Natural killer cell (primary cell): ENCODE results near the gene FUT8. TPM values are rescaled to one million over a fixed set of nuclear protein-coding genes. Genes with fewer than 3 reads are reported as not detected.

Source experiments
- ATAC-seq, 3 donors: fragments of 150-1000 bp in 2 of 3; fragments of 200-7000 bp in 1 of 3; cut with Tn5 transposase; 1 replicate in 1 of 3; 2 replicates in 2 of 3; pipeline ENCODE4 v1.10.0; 2021; ENCODE audit warnings: mild to moderate bottlenecking in 2 of 3, moderate library complexity in 2 of 3
- DNase-seq, 2 donors: peaks; one replicate each; pipeline versions ENCODE4 v3.0.0 to v3.0.0-alpha.2; 2013 to 2021; ENCODE audit warnings: mixed read lengths in 1 of 2
- H3K27ac ChIP-seq: one replicate; pipeline ENCODE4 v1.5.1; 2013; ENCODE audit warnings: mild to moderate bottlenecking, low read length
- H3K27me3 ChIP-seq: one replicate; pipeline ENCODE4 v1.6.1; 2013; ENCODE audit warnings: low read length; ENCODE audit not compliant: control insufficient read depth, insufficient read depth
- H3K36me3 ChIP-seq: one replicate; pipeline ENCODE4 v1.6.1; 2013; ENCODE audit warnings: low read length; ENCODE audit not compliant: control insufficient read depth, insufficient read depth
- H3K4me1 ChIP-seq: one replicate; pipeline ENCODE4 v1.6.1; 2013; ENCODE audit warnings: low read length; ENCODE audit not compliant: control insufficient read depth, insufficient read depth
- H3K4me3 ChIP-seq: one replicate; pipeline ENCODE4 v1.5.1; 2013; ENCODE audit warnings: low read length
- H3K9me3 ChIP-seq: one replicate; pipeline ENCODE4 v1.6.1; 2013; ENCODE audit warnings: low read length; ENCODE audit not compliant: control insufficient read depth, insufficient read depth
- H3K27ac Mint-ChIP-seq, 2 donors: one replicate each; pipeline ENCODE4 v1.8.0; 2022; ENCODE audit warnings: mild to moderate bottlenecking in 2 of 2, mixed read lengths in 2 of 2, moderate library complexity in 1 of 2
- H3K27me3 Mint-ChIP-seq, 2 donors: one replicate each; pipeline ENCODE4 v1.8.0; 2022; ENCODE audit warnings: low read depth in 2 of 2, mixed read lengths in 2 of 2
- H3K36me3 Mint-ChIP-seq: one replicate; pipeline ENCODE4 v1.8.0; 2022; ENCODE audit warnings: mixed read lengths
- H3K4me1 Mint-ChIP-seq, 2 donors: one replicate each; pipeline ENCODE4 v1.8.0; 2022; ENCODE audit warnings: mixed read lengths in 2 of 2
- H3K4me3 Mint-ChIP-seq: one replicate; pipeline ENCODE4 v1.8.0; 2022; ENCODE audit warnings: mild to moderate bottlenecking, moderate library complexity, mixed read lengths
- H3K9me3 Mint-ChIP-seq, 2 donors: one replicate each; pipeline ENCODE4 v1.8.0; 2022; ENCODE audit warnings: mixed read lengths in 2 of 2
- CTCF ChIP-seq: fragments of 200-600 bp; IDR thresholded peaks from one replicate; pipeline ENCODE4 v1.8.0; 2022; ENCODE audit warnings: antibody characterized with exemption
- WGBS: methylation state at CpG from one replicate; pipeline ENCODE4 v1.1.7; 2013; ENCODE audit warnings: missing lambda C conversion rate; ENCODE audit not compliant: insufficient coverage; 5-methylcytosine and 5-hydroxymethylcytosine counted together
- intact Hi-C: fragments of 100-400 bp; cut with micrococcal nuclease; formaldehyde crosslinking; loops from one replicate; pipeline ENCODE4 v1.14.2; 2022
- total RNA-seq, 4 donors: library from RNA; stranded (reverse); fragments of 120-200 nt in 1 of 4; gene quantifications; one replicate each; pipeline versions ENCODE4 v1.2.3 to v1.2.4, GENCODE V29; 2013 to 2022

FUT8 gene
- total RNA-seq, 3 donors from 2014 or later (not counting 1 experiment from before 2014, with no cell fraction given): 20.7 to 29.2 (median 21.2) TPM

- Mint-ChIP-seq H3K36me3 (no peaks in the 10 kb centered on the region), H3K4me3 (no peak overlapping the region)
Measured at GRCh38 chr14:65432361-65432948, 19.9 kb downstream of the FUT8 start.

GRCh38 chr14:65433157-65433556 lies 20.6 kb downstream of the FUT8 start:
- ATAC-seq: no peak

More at GRCh38 chr14:65432361-65432948, 19.9 kb downstream of the FUT8 start:
- no peaks in the 10 kb centered on the region for H3K36me3 ChIP-seq
- WGBS: 95% methylated on average over 6 of the region's 6 CpGs
- H3K27me3 Mint-ChIP-seq: no peaks in the 10 kb centered on the region
- TF ChIP-seq CTCF: no peak
- H3K4me3 ChIP-seq: no peak overlapping the region
- ATAC-seq (no peak), DNase-seq (no peak)
- peaks cover 5 to 13% of the 10 kb centered on the region in 2 donors for H3K4me1 Mint-ChIP-seq
- no peaks in the 10 kb centered on the region for H3K4me1 ChIP-seq
- intact Hi-C loops: no loop called here
- no peaks in the 10 kb centered on the region for H3K27me3 ChIP-seq
- no peaks in the 10 kb centered on the region for H3K9me3 ChIP-seq
- no peak overlapping the region for H3K27ac Mint-ChIP-seq
- H3K27ac ChIP-seq: no peak overlapping the region
- H3K9me3 Mint-ChIP-seq: no peaks in the 10 kb centered on the region

GRCh38 chr14:65433646-65434045 lies 21.1 kb downstream of the FUT8 start:
- H3K4me1 ChIP-seq: no peaks in the 10 kb centered on the region
- no peak for ATAC-seq
- intact Hi-C loops: no loop called here
- H3K27me3 ChIP-seq: no peaks in the 10 kb centered on the region
- peaks cover 16 to 25% of the 10 kb centered on the region in 2 donors for H3K4me1 Mint-ChIP-seq
- no peak for TF ChIP-seq CTCF
- H3K27ac Mint-ChIP-seq: no peak overlapping the region
- no peaks in the 10 kb centered on the region for H3K36me3 Mint-ChIP-seq
- DNase-seq: no peak
- no peak overlapping the region for H3K27ac ChIP-seq
- H3K4me3 ChIP-seq: no peak overlapping the region
- no peaks in the 10 kb centered on the region for H3K9me3 ChIP-seq
- 66% methylated on average over 2 of the region's 2 CpGs for WGBS
- no peaks in the 10 kb centered on the region for H3K27me3 Mint-ChIP-seq
- H3K4me3 Mint-ChIP-seq: no peak overlapping the region
- H3K36me3 ChIP-seq: no peaks in the 10 kb centered on the region
- no peaks in the 10 kb centered on the region for H3K9me3 Mint-ChIP-seq

More at GRCh38 chr14:65433157-65433556, 20.6 kb downstream of the FUT8 start:
- Mint-ChIP-seq H3K9me3 (no peaks in the 10 kb centered on the region), H3K36me3 (no peaks in the 10 kb centered on the region), H3K4me3 (no peak overlapping the region), H3K27ac (no peak overlapping the region), H3K4me1 (peaks cover 11 to 20% of the 10 kb centered on the region in 2 donors), H3K27me3 (no peaks in the 10 kb centered on the region)
- WGBS: 80% methylated on average over 1 of the region's 2 CpGs
- Histone ChIP-seq H3K36me3 (no peaks in the 10 kb centered on the region), H3K27ac (no peak overlapping the region), H3K9me3 (no peaks in the 10 kb centered on the region), H3K4me1 (no peaks in the 10 kb centered on the region), H3K27me3 (no peaks in the 10 kb centered on the region), H3K4me3 (no peak overlapping the region)
- peak in 1 of 2 donors; percentile 12 for DNase-seq
- intact Hi-C loops: no loop called here
- no peak for TF ChIP-seq CTCF
